HCT116 (cell line): ENCODE measurements around the gene PARP2. TPM values are rescaled to one million over a fixed set of nuclear protein-coding genes. Genes with fewer than 3 reads are reported as not detected.

Experiments
- ATAC-seq: fragments of 200-7000 bp; cut with Tn5 transposase; 2 replicates; pipeline ENCODE4 v1.9.1; 2020; ENCODE audit warnings: mild to moderate bottlenecking, moderate library complexity
- BruUV-seq: library from RNA; stranded (reverse); fragments of 400-500 nt; replicated peaks from 2 replicates; lab custom pipeline; 2021; lab: Mats Ljungman, UMichigan
- CTCF ChIA-PET: fragments of 300-600 bp; sonication (Branson Sonifier 250); formaldehyde crosslinking; loops from one replicate; lab custom pipeline; 2021; ENCODE audit warnings: antibody characterized with exemption; lab: Charles Lee
- POLR2A ChIA-PET: fragments of 300-600, 350-600 bp; sonication (Branson Sonifier 250); formaldehyde crosslinking; loops from one replicate; lab custom pipeline; 2021; ENCODE audit warnings: antibody characterized with exemption; lab: Charles Lee
- RAD21 ChIA-PET, 2 experiments: fragments of 300-600 bp; sonication (Branson Sonifier 250); formaldehyde crosslinking; loops; one replicate each; lab custom pipeline; 2023; ENCODE audit warnings: low total read pairs in 2 of 2; ENCODE audit not compliant: uncharacterized antibody in 2 of 2, unreplicated experiment in 2 of 2, low non-redundant PET in 1 of 2; lab: Charles Lee
- DNase-seq: peaks from one replicate; pipeline ENCODE4 v3.0.0-alpha.2; 2010; ENCODE audit warnings: low read depth, low spot score
- H2AFZ ChIP-seq: fragments of 200-600 bp; shearing (Covaris generic), sonication (generic); 2 replicates; pipeline ENCODE4 v1.6.1; 2017; ENCODE audit warnings: low read depth, mixed run types, mixed read lengths, antibody characterized with exemption, low read length; ENCODE audit not compliant: poor library complexity, severe bottlenecking
- H3K27ac ChIP-seq: 2 replicates; pipeline ENCODE4 v1.5.1; 2012; ENCODE audit warnings: low read depth, low read length
- H3K27me3 ChIP-seq: fragments of 200-600 bp; sonication (generic); 2 replicates; pipeline ENCODE4 v1.6.1; 2016; ENCODE audit warnings: mixed run types, low read length, mixed read lengths; ENCODE audit not compliant: insufficient read depth
- H3K36me3 ChIP-seq, 2 experiments: fragments of 200-500 bp in 1 of 2; fragments of 200-600 bp in 1 of 2; sonication (Bioruptor generic) in 1 of 2; sonication (generic) in 1 of 2; 2 replicates each; pipeline versions ENCODE4 v1.5.1 to v1.6.1; 2014 to 2016; ENCODE audit warnings: low read length in 2 of 2, inconsistent platforms in 1 of 2, mixed read lengths in 1 of 2, mixed run types in 1 of 2; ENCODE audit not compliant: insufficient read depth in 2 of 2, control insufficient read depth in 1 of 2
- H3K4me1 ChIP-seq, 2 experiments: fragments of 200-600 bp in 1 of 2; sonication (generic) in 1 of 2; 2 replicates each; pipeline versions ENCODE4 v1.5.1 to v1.6.1; 2012 to 2017; ENCODE audit warnings: low read length in 2 of 2, inconsistent platforms in 1 of 2, mild to moderate bottlenecking in 1 of 2, mixed read lengths in 1 of 2, mixed run types in 1 of 2, moderate library complexity in 1 of 2; ENCODE audit not compliant: insufficient read depth in 2 of 2, control insufficient read depth in 1 of 2
- H3K4me2 ChIP-seq: fragments of 200-600 bp; sonication (generic); 2 replicates; pipeline ENCODE4 v1.6.1; 2017; ENCODE audit warnings: mixed run types, low read length, mixed read lengths
- H3K4me3 ChIP-seq, 2 experiments: fragments of 200-600 bp in 1 of 2; sonication (generic) in 1 of 2; replicated peaks in 1 of 2; 2 replicates each; pipeline ENCODE4 v1.5.1; 2011 to 2016; ENCODE audit warnings: low read length in 2 of 2, control low read depth in 1 of 2, low read depth in 1 of 2, mild to moderate bottlenecking in 1 of 2, mixed read lengths in 1 of 2, mixed run types in 1 of 2
- H3K79me2 ChIP-seq: fragments of 200-600 bp; sonication (generic); 2 replicates; pipeline ENCODE4 v1.6.1; 2017; ENCODE audit warnings: mild to moderate bottlenecking, mixed run types, low read length, moderate library complexity, mixed read lengths; ENCODE audit not compliant: insufficient read depth
- H3K9ac ChIP-seq: fragments of 200-600 bp; sonication (generic); 2 replicates; pipeline ENCODE4 v1.6.1; 2016; ENCODE audit warnings: low read length, mixed read lengths
- H3K9me2 ChIP-seq: fragments of 200-600 bp; sonication (generic), shearing (Covaris generic); 2 replicates; pipeline ENCODE4 v1.6.1; 2017; ENCODE audit warnings: mixed run types, mild to moderate bottlenecking, moderate library complexity; ENCODE audit not compliant: insufficient read depth
- H3K9me3 ChIP-seq, 2 experiments: fragments of 200-500 bp in 1 of 2; fragments of 200-600 bp in 1 of 2; sonication (Bioruptor generic) in 1 of 2; sonication (generic) in 1 of 2; 2 replicates each; pipeline ENCODE4 v1.6.1; 2014 to 2017; ENCODE audit warnings: low read length in 2 of 2, mixed read lengths in 2 of 2, inconsistent platforms in 1 of 2, low read depth in 1 of 2, mild to moderate bottlenecking in 1 of 2, mixed run types in 1 of 2, moderate library complexity in 1 of 2; ENCODE audit not compliant: control insufficient read depth in 1 of 2, insufficient read depth in 1 of 2
- H4K20me1 ChIP-seq: fragments of 200-600 bp; sonication (generic), shearing (Covaris generic); 2 replicates; pipeline ENCODE4 v1.6.1; 2017; ENCODE audit warnings: mixed run types, mild to moderate bottlenecking, moderate library complexity; ENCODE audit not compliant: insufficient read depth
- ATF3 ChIP-seq: IDR thresholded peaks from 2 replicates; pipeline ENCODE4 v1.6.1; 2012
- CBX3 ChIP-seq: IDR thresholded peaks from 2 replicates; pipeline ENCODE4 v1.6.1; 2012; ENCODE audit warnings: low read depth
- CEBPB ChIP-seq: IDR thresholded peaks from 2 replicates; pipeline ENCODE4 v1.6.1; 2012; ENCODE audit warnings: low read depth
- CTCF ChIP-seq, 3 experiments: fragments of 200-600 bp in 1 of 3; sonication (generic) in 1 of 3; IDR thresholded peaks in 2 of 3; conservative IDR thresholded peaks in 1 of 3; 2 replicates each; pipeline ENCODE4 v1.5.1; 2012 to 2017; ENCODE audit warnings: low read depth in 2 of 3, low read length in 2 of 3, antibody characterized with exemption in 1 of 3, borderline replicate concordance in 1 of 3, control low read depth in 1 of 3, mild to moderate bottlenecking in 1 of 3, mixed read lengths in 1 of 3, mixed run types in 1 of 3, moderate library complexity in 1 of 3; ENCODE audit not compliant: insufficient read depth in 1 of 3
- FOSL1 ChIP-seq: IDR thresholded peaks from 2 replicates; pipeline ENCODE4 v1.6.1; 2012; ENCODE audit warnings: low read depth
- JUND ChIP-seq: IDR thresholded peaks from 2 replicates; pipeline ENCODE4 v1.6.1; 2012
- MAX ChIP-seq: IDR thresholded peaks from 2 replicates; pipeline ENCODE4 v1.6.1; 2012
- POLR2A ChIP-seq: IDR thresholded peaks from 2 replicates; pipeline ENCODE4 v1.7.0; 2011; ENCODE audit warnings: borderline replicate concordance; ENCODE audit not compliant: insufficient read depth, insufficient read length; ENCODE audit errors: extremely low read depth
- POLR2AphosphoS5 ChIP-seq: IDR thresholded peaks from 2 replicates; pipeline ENCODE4 v1.6.1; 2011; ENCODE audit warnings: mild to moderate bottlenecking, low read depth, low read length, moderate library complexity
- RAD21 ChIP-seq: IDR thresholded peaks from 2 replicates; pipeline ENCODE4 v1.6.1; 2012; ENCODE audit warnings: low read depth, mild to moderate bottlenecking
- SIN3A ChIP-seq: IDR thresholded peaks from 2 replicates; pipeline ENCODE4 v1.6.1; 2012; ENCODE audit warnings: low read depth
- SP1 ChIP-seq: IDR thresholded peaks from 2 replicates; pipeline ENCODE4 v1.6.1; 2012; ENCODE audit warnings: low read depth
- SRF ChIP-seq: IDR thresholded peaks from 2 replicates; pipeline ENCODE4 v1.6.1; 2012; ENCODE audit warnings: low read depth
- TCF7L2 ChIP-seq: IDR thresholded peaks from 2 replicates; pipeline ENCODE4 v1.7.0; 2011; ENCODE audit warnings: borderline replicate concordance, inconsistent platforms; ENCODE audit not compliant: insufficient read depth, insufficient read length; ENCODE audit errors: extremely low read depth
- YY1 ChIP-seq: IDR thresholded peaks from 2 replicates; pipeline ENCODE4 v1.6.1; 2011; ENCODE audit warnings: low read length, low read depth, moderate library complexity, mild to moderate bottlenecking; ENCODE audit not compliant: insufficient replicate concordance; ENCODE audit errors: extremely low read depth
- ZBTB33 ChIP-seq: IDR thresholded peaks from 2 replicates; pipeline ENCODE4 v1.6.1; 2011; ENCODE audit warnings: mild to moderate bottlenecking, low read length, moderate library complexity; ENCODE audit not compliant: insufficient replicate concordance; ENCODE audit errors: extremely low read depth
- ZFX ChIP-seq: fragments of 450-650 bp; IDR thresholded peaks from 2 replicates; pipeline ENCODE4 v1.6.1; 2017
- intact Hi-C: fragments of 100-400 bp; cut with micrococcal nuclease; formaldehyde crosslinking; loops from 2 replicates; pipeline ENCODE4 v1.10.0; 2022
- total RNA-seq: library from RNA; stranded (reverse); gene quantifications from one replicate; pipeline ENCODE4 v1.2.1, GENCODE V29; 2021; ENCODE audit not compliant: unreplicated experiment

PARP2 gene
- total RNA-seq, 1 experiment from 2014 or later: 51.8 TPM

- H3K4me1 ChIP-seq: peaks cover 24 to 36% of the 10 kb centered on the region in 2 experiments
- H3K9me2 ChIP-seq: no peaks in the 10 kb centered on the region
- DNase-seq (peak; percentile 74), ATAC-seq (peak; percentile 94)
- H3K4me3 ChIP-seq: peak overlapping the region; percentile 19 to 48
- TF ChIP-seq TCF7L2 (peak; percentile 74), YY1 (peak; percentile 21), CTCF (IDR thresholded peaks at IDR 0.05 in 2 of 3, conservative IDR thresholded peaks at IDR 0.05 in 1 of 3; ENCODE audit: borderline replicate concordance in 1 of 3, insufficient read depth in 1 of 3, low read depth in 2 of 3, low read length in 2 of 3) (no peak), ZBTB33 (no peak), MAX (peak; percentile 69), SIN3A (peak; percentile 77), CEBPB (peak; percentile 70; the same call in 1 of the 2 replicates), JUND (peak; percentile 98), POLR2A (no peak), ATF3 (peak; percentile 66; the same call in 1 of the 2 replicates), FOSL1 (peak; percentile 97), CBX3 (peak; percentile 82; the same call in 1 of the 2 replicates), RAD21 (no peak), SRF (peak; percentile 94), POLR2AphosphoS5 (peak; percentile 63), SP1 (peak; percentile 84), ZFX (no peak)
- H3K36me3 ChIP-seq: peaks cover 16 to 18% of the 10 kb centered on the region in 2 experiments
- peak overlapping the region; percentile 92 for H3K27ac ChIP-seq
- H3K9me3 ChIP-seq: no peaks in the 10 kb centered on the region
- BruUV-seq: no TSS peak
- H3K9ac ChIP-seq: peak overlapping the region; percentile 60
- CTCF ChIA-PET: interaction anchor here (0.9 to 3.1 kb wide), 2 partner anchors 15 to 26 kb away, joined by 3 to 18 read pairs; no protein-coding TSS in a partner anchor
- H4K20me1 ChIP-seq: no peaks in the 10 kb centered on the region
- POLR2A ChIA-PET: interaction anchor here (0.7 to 2.1 kb wide), 6 partner anchors 10 to 205 kb away, joined by 3 to 15 read pairs (median 6); partner anchors contain the start of genes PARP2 and TEP1
- no peaks in the 10 kb centered on the region for H3K79me2 ChIP-seq
- no peaks in the 10 kb centered on the region for H3K27me3 ChIP-seq
- intact Hi-C loops: no loop called here
- H3K4me2 ChIP-seq: peak overlapping the region; percentile 83
- no peak overlapping the region for H2AFZ ChIP-seq
- RAD21 ChIA-PET: interaction anchor here in 1 of 2 experiments (0.7 kb wide), 1 partner anchor 54 kb away, joined by 3 read pairs; the partner anchor contains the start of gene APEX1
These were observed 57.6 kb downstream of the PARP2 start for GRCh38 chr14:20400965-20401593.
